Heart left ventricle (tissue), 16 donors: ENCODE measurements around the gene CTXND1. TPM values are rescaled to one million over a fixed set of nuclear protein-coding genes. Genes with fewer than 3 reads are reported as not detected.
A peak's percentile ranks its signal among the peaks of the same experiment; 100 is the strongest.

ENCODE experiments used
- ATAC-seq, 4 donors: fragments of 200-7000 bp; cut with Tn5 transposase; one replicate each; pipeline ENCODE4 v1.9.1; 2020 to 2022; ENCODE audit warnings: moderate library complexity in 4 of 4, mild to moderate bottlenecking in 3 of 4, moderate number of reproducible peaks in 1 of 4
- DNase-seq, 5 donors: peaks; one replicate each; pipeline ENCODE4 v3.0.0-alpha.2; 2020
- H3K27ac ChIP-seq, 12 donors: fragments of 200-600 bp; sonication (generic) in 4 of 12; one replicate each; pipeline versions ENCODE4 v1.5.0 to v1.8.0; 2016 to 2022; ENCODE audit warnings: mild to moderate bottlenecking in 2 of 12
- H3K27me3 ChIP-seq, 9 donors: fragments of 200-600 bp; sonication (generic) in 2 of 9; one replicate each; pipeline versions ENCODE4 v1.5.1 to v1.8.0; 2016 to 2022; ENCODE audit warnings: mild to moderate bottlenecking in 3 of 9
- H3K36me3 ChIP-seq, 9 donors: fragments of 200-600 bp; sonication (generic) in 2 of 9; one replicate each; pipeline versions ENCODE4 v1.5.0 to v1.8.0; 2018 to 2022; ENCODE audit warnings: mild to moderate bottlenecking in 2 of 9
- H3K4me1 ChIP-seq, 12 donors: fragments of 200-600 bp; sonication (generic) in 4 of 12; one replicate each; pipeline versions ENCODE4 v1.5.0 to v1.8.0; 2016 to 2022; ENCODE audit warnings: mild to moderate bottlenecking in 3 of 12
- H3K4me3 ChIP-seq, 12 donors: fragments of 200-600 bp; sonication (generic) in 4 of 12; one replicate each; pipeline versions ENCODE4 v1.5.0 to v1.8.0; 2017 to 2022; ENCODE audit warnings: mild to moderate bottlenecking in 9 of 12, moderate library complexity in 4 of 12
- H3K9me3 ChIP-seq, 12 donors: fragments of 200-600 bp; sonication (generic) in 4 of 12; one replicate each; pipeline versions ENCODE4 v1.5.0 to v1.8.0; 2016 to 2022; ENCODE audit warnings: mild to moderate bottlenecking in 1 of 12
- CTCF ChIP-seq, 12 donors: fragments of 200-600 bp; sonication (generic) in 4 of 12; IDR thresholded peaks; one replicate each; pipeline versions ENCODE4 v1.5.0 to v1.8.0; 2018 to 2022; ENCODE audit warnings: antibody characterized with exemption in 12 of 12, mild to moderate bottlenecking in 5 of 12
- POLR2A ChIP-seq, 2 donors: fragments of 450-650 bp; IDR thresholded peaks; one replicate each; pipeline ENCODE4 v1.6.1; 2017; ENCODE audit warnings: antibody characterized with exemption in 2 of 2, mild to moderate bottlenecking in 2 of 2, moderate library complexity in 2 of 2
- WGBS, 4 donors: extraction: QIAGEN DNeasy Blood & Tissue Kit in 2 of 4; methylation state at CpG; one replicate each; pipeline versions ENCODE4 v1.1.5 to v1.1.7; 2013 to 2018; 5-methylcytosine and 5-hydroxymethylcytosine counted together
- intact Hi-C, 10 donors: fragments of 100-400 bp; cut with DNase I; formaldehyde crosslinking; loops; one replicate each; pipeline versions ENCODE4 v1.11.1 to v1.14.2; 2022
- polyA plus RNA-seq, 2 donors: library from polyadenylated mRNA; stranded (reverse); fragments of 200-250 nt; gene quantifications; one replicate each; pipeline ENCODE4 v1.2.3, GENCODE V29; 2013
- total RNA-seq, 9 donors: library from RNA; depleted of rRNA in 2 of 9; stranded (reverse); fragments of >200 nt in 2 of 9; fragmentation: NEBNext Ultra II Directional in 3 of 9; extraction: Animal tissue kit (Norgen Biotek cat#: 25700) in 3 of 9; gene quantifications; one replicate each; pipeline versions ENCODE4 v1.1.0 to v1.2.4, GENCODE V29; 2016 to 2023
- donor health status: ischemic (EF 13 %, LVEDD 7.1; RV severe dilation, severe dysfunction).
- donor health status: healthy with polysubstance abuse.
- donor health status: DM: no; HTN: yes; CAD: no.
- donor health status: DM: no; HTN: no; CAD: no.
- donor health status: ischemic (EF 25% LVEDD 6.9; RV normal size, moderate dysfunction).
- donor health status: ischemic (EF 25% LVEDD 5.7; RV mildly dilated, moderate dysfunction).
- donor health status: healthy.
- donor health status: DM: yes; HTN: yes; CAD: no.
- donor health status: ischemic (EF 35%, LVEDD 5.7; RV mildly dilated, moderate dysfunction).
- donor health status: nonischemic (EF 11% LVEDD 7.7; RV severe dilation, severe dysfunction).
- donor health status: DM: yes; HTN: yes; CAD: no.
- donor health status: PGD.
- donor health status: ischemic (EF 29% LVEDD 5.4; RV normal size, mild dysfunction).
- donor health status: nonischemic (EF 23%, LVEDD 6.1; RV moderate dilation, normal function).

CTXND1 gene
- total and polyA plus RNA-seq, 11 donors, result 0.14 to 9.5 (median 2.9) TPM

DNA sequence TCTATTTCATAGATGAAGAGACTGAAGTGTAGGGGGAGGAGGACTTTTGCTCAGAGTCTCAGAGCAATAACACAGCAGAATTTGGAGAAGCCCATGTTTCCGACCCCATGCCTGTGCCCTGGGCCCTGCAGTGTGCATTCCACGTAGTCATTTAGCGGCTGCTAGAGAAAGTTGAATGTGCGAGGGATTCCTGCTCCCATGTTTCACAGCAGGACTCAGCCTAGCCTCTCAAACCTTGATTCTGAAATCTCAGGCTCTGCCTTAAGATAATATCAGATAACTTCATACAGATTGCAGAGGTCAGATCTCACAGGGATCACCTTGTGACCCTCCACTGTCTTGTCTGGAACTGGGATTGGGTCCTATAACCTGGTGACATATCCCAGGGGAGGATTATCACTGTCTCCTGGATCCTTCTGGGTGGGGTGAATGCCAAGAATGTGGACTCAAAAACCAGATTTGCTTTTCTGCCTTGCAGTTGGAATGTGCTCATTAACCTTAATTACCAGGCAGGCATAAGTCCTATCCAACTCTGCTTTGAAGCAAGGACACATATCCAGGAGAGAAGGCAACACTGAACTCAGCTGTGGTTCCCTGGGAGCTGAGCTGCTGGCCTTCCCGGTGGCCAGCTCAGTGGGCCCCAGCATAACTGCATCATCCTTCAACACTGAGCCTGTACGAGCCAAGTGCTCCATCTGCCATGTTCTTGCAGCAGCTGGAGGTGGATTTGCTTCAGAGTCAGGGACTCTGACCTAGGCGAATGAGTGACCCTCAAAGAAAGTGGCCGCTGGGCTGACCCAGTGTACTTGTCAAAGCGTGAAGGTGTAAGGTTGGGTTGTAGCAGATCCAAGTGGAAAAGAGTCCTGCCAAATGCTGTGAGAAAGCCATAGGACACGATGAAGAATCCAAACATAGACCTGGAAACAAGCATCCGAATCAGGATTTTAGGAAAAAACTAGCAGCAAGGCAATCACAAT is 43.0 kb downstream of the CTXND1 start:
- Histone ChIP-seq H3K27me3 (peaks cover 0 to 9% (median 0%) of the 10 kb centered on the region in 9 donors), H3K36me3 (no peaks in the 10 kb centered on the region), H3K4me3 (no peak overlapping the region), H3K4me1 (no peaks in the 10 kb centered on the region), H3K27ac (no peak overlapping the region), H3K9me3 (peaks cover 0 to 11% (median 2%) of the 10 kb centered on the region in 12 donors)
- WGBS, 4 donors, result 67 to 74% (median 72%) methylated on average over 11 of the region's 11 CpGs
- DNase-seq (no peak), ATAC-seq (peak in 1 of 4 donors; percentile 27)
- intact Hi-C loops, result no loop called here
- TF ChIP-seq CTCF (IDR thresholded peaks at IDR 0.05), result no peak
- TF ChIP-seq POLR2A (IDR thresholded peaks at IDR 0.05), result no peak

DNA sequence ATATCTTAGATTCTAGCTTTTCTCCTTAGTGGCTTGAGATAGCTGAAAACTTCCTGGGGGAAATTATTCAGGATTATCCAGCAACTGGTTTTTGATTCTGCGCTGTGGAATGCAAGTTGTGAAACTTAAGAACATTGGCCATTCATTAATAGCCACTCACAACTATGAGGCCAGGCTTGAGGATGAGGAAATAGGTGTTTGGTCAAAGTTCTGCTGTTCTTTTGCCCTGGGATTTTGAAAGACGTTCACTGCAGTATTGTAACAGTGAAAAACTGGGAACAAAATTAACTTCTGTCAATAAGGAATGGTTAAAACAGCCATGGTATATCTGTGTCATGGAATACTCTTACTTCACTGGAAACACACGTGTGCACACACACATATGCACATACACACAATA is 44.1 kb downstream of the CTXND1 start:
- DNase-seq (no peak), ATAC-seq (no peak)
- no peak overlapping the region for H3K4me3 ChIP-seq
- peaks cover 0 to 9% (median 0%) of the 10 kb centered on the region in 9 donors for H3K27me3 ChIP-seq
- H3K36me3 ChIP-seq, result no peaks in the 10 kb centered on the region
- H3K4me1 ChIP-seq, result no peaks in the 10 kb centered on the region
- intact Hi-C loops, result no loop called here
- TF ChIP-seq CTCF (IDR thresholded peaks at IDR 0.05) (no peak), POLR2A (IDR thresholded peaks at IDR 0.05) (no peak)
- 73 to 89% (median 80%) methylated on average over 3 of the region's 3 CpGs for WGBS, 4 donors
- H3K9me3 ChIP-seq, result peaks cover 0 to 3% (median 0%) of the 10 kb centered on the region in 12 donors
- H3K27ac ChIP-seq, result no peak overlapping the region

GRCh38 chr15:80204231-80204630 is 47.8 kb downstream of the CTXND1 start:
- DNase-seq, result no peak

More at GRCh38 chr15:80204231-80204630, 47.8 kb downstream of the CTXND1 start:
- intact Hi-C loops, result no loop called here
- 92 to 96% (median 96%) methylated on average over 4 of the region's 4 CpGs for WGBS, 4 donors
- no peak for ATAC-seq
- Histone ChIP-seq H3K36me3 (no peaks in the 10 kb centered on the region), H3K9me3 (no peaks in the 10 kb centered on the region), H3K4me3 (no peak overlapping the region), H3K27me3 (peaks cover 0 to 9% (median 0%) of the 10 kb centered on the region in 9 donors), H3K27ac (no peak overlapping the region), H3K4me1 (no peaks in the 10 kb centered on the region)
- TF ChIP-seq POLR2A (IDR thresholded peaks at IDR 0.05), result no peak
- no peak for TF ChIP-seq CTCF (IDR thresholded peaks at IDR 0.05)
